Right lobe of liver (tissue), 6 donors: Measurements from ENCODE around the gene LCOR. TPM values are rescaled to one million over a fixed set of nuclear protein-coding genes. Genes with fewer than 3 reads are reported as not detected.

Source experiments
- ATAC-seq, 4 donors: fragments of 200-7000 bp; cut with Tn5 transposase; one replicate each; pipeline ENCODE4 v1.9.1; 2020; ENCODE audit warnings: mild to moderate bottlenecking in 4 of 4, moderate library complexity in 4 of 4
- DNase-seq, 3 donors: peaks; one replicate each; pipeline ENCODE4 v3.0.0-alpha.2; 2020
- H3K27ac ChIP-seq, 3 donors: fragments of 200-600 bp; one replicate each; pipeline ENCODE4 v1.8.0; 2022
- H3K27me3 ChIP-seq, 2 donors: fragments of 200-600 bp; one replicate each; pipeline ENCODE4 v1.8.0; 2022
- H3K36me3 ChIP-seq, 4 donors: fragments of 200-600 bp; sonication (generic) in 1 of 4; one replicate each; pipeline versions ENCODE4 v1.5.1 to v1.8.0; 2017 to 2022; ENCODE audit warnings: control low read depth in 1 of 4
- H3K4me1 ChIP-seq, 4 donors: fragments of 200-600 bp; sonication (generic) in 1 of 4; one replicate each; pipeline versions ENCODE4 v1.5.1 to v1.8.0; 2017 to 2022; ENCODE audit warnings: control low read depth in 1 of 4
- H3K4me3 ChIP-seq, 3 donors: fragments of 200-600 bp; one replicate each; pipeline ENCODE4 v1.8.0; 2022
- H3K9me3 ChIP-seq, 4 donors: fragments of 200-600 bp; sonication (generic) in 1 of 4; one replicate each; pipeline versions ENCODE4 v1.5.1 to v1.8.0; 2017 to 2022; ENCODE audit warnings: control low read depth in 1 of 4
- POLR2A ChIP-seq: fragments of 450-650 bp; IDR thresholded peaks from one replicate; pipeline ENCODE4 v1.6.1; 2017; ENCODE audit warnings: antibody characterized with exemption, mild to moderate bottlenecking
- WGBS: methylation state at CpG from one replicate; pipeline ENCODE4 v1.1.6; 2018; ENCODE audit warnings: low coverage, low lambda C conversion rate; ENCODE audit not compliant: insufficient coverage; ENCODE audit errors: missing lambda C conversion rate; 5-methylcytosine and 5-hydroxymethylcytosine counted together
- intact Hi-C, 2 donors: fragments of 100-400 bp; cut with DNase I; formaldehyde crosslinking; loops; one replicate each; pipeline versions ENCODE4 v1.11.2 to v1.14.1; 2022
- total RNA-seq, 6 experiments: library from RNA; depleted of rRNA in 2 of 6; stranded (reverse); fragments of >200 nt in 2 of 6; fragmentation: NEBNext Ultra II Directional in 3 of 6; extraction: Animal tissue kit (Norgen Biotek cat#: 25700) in 3 of 6; gene quantifications; one replicate each; pipeline versions ENCODE4 v1.1.0 to v1.2.4, GENCODE V29; 2016 to 2023
- TF ChIP-seq, protein P1 (sequence below), 4 donors: fragments of 200-600 bp in 3 of 4; fragments of 450-650 bp in 1 of 4; IDR thresholded peaks; one replicate each; pipeline versions ENCODE4 v1.5.1 to v1.8.0; 2016 to 2022; ENCODE audit warnings: antibody characterized with exemption in 4 of 4, mild to moderate bottlenecking in 2 of 4
- donor health status: DM: no; HTN: yes; CAD: no.
- donor health status: DM: no; HTN: no; CAD: no.
- donor health status: DM: no; HTN: no; CAD: no.
- donor health status: DM: no; HTN: yes; CAD: no.
- donor health status: DM: no; HTN: yes; CAD: no.

The LCOR gene
- total RNA-seq, 6 experiments from 2014 or later: 8.6 to 16.3 (median 12.9) TPM

DNA sequence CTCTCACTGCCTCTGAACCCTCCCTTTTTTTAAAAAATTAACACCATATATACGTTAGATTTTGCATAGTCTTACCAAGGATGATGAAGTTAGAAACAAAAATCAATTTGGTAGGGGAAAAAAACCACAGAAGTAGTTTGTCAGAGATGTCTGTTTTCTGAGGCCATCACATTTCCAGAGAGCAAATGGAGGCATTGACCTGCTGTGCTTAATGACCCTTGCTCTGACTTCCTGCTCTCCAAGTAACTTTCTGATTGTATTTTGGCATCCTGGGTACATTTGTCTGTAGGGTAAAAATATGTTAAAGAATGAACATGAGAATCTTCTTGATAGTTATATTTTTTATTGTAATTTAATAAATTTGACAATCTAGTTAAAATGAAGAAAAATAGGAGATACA is 140.2 kb downstream of the LCOR start:
- DNase-seq (no peak), ATAC-seq (no peak)
- H3K27ac ChIP-seq: no peak overlapping the region
- H3K4me1 ChIP-seq: peaks cover 0 to 29% (median 13%) of the 10 kb centered on the region in 4 donors
- 15% methylated on average over 1 of the region's 1 CpG for WGBS
- H3K27me3 ChIP-seq: no peaks in the 10 kb centered on the region
- H3K4me3 ChIP-seq: no peak overlapping the region
- TF ChIP-seq, protein P1, sequence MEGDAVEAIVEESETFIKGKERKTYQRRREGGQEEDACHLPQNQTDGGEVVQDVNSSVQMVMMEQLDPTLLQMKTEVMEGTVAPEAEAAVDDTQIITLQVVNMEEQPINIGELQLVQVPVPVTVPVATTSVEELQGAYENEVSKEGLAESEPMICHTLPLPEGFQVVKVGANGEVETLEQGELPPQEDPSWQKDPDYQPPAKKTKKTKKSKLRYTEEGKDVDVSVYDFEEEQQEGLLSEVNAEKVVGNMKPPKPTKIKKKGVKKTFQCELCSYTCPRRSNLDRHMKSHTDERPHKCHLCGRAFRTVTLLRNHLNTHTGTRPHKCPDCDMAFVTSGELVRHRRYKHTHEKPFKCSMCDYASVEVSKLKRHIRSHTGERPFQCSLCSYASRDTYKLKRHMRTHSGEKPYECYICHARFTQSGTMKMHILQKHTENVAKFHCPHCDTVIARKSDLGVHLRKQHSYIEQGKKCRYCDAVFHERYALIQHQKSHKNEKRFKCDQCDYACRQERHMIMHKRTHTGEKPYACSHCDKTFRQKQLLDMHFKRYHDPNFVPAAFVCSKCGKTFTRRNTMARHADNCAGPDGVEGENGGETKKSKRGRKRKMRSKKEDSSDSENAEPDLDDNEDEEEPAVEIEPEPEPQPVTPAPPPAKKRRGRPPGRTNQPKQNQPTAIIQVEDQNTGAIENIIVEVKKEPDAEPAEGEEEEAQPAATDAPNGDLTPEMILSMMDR (IDR thresholded peaks at IDR 0.05): no peak
- no peak for TF ChIP-seq POLR2A
- no peaks in the 10 kb centered on the region for H3K9me3 ChIP-seq
- no peaks in the 10 kb centered on the region for H3K36me3 ChIP-seq
- intact Hi-C loops: no loop called here

DNA sequence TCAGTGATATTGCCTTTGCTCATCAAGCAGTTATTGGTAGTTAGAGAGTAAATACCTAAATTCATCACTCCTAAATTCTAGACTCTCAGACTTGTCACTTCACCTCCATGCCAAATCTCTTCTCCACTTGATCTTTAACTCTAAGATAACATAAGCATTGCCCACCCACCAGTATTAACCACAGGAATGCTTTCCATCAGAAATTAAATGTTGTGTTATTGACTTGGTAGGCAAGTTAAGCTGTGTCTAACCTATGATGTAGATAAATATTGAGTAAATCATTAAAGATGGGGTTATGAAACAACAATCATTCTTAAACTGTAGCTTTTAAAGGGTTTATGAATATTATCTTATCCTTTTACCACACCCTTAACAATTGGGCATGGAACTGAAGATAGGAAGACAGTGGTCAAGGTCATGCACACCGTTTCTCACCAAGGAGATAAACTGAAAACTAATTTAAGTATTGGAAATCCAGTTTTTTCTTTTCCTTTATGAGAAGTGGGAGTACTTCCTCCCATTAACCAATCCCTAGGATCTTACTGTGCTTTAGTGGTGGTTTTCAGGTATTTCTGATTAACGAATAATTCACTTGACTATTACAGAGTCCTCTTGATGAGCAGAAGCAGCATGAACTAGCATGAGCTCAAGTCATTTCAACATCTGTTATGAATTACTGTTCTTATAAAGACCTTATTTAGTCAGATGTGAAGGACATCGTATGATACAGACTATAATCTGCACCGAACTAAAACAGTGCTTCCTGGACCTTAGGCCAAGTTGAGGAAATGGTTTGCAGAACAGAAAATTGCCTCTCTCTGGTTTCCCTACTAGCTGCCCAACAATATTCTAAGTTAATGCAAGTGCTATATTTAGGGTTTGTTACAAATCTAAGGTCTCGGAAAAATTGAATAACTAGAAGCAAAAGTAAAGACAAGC is 142.0 kb downstream of the LCOR start:
- TF ChIP-seq, protein P1 (IDR thresholded peaks at IDR 0.05): no peak
- no peak for TF ChIP-seq POLR2A
- DNase-seq (no peak), ATAC-seq (peak in 1 of 4 donors; percentile 26)
- intact Hi-C loops: no loop called here
- H3K9me3 ChIP-seq: no peaks in the 10 kb centered on the region
- H3K36me3 ChIP-seq: no peaks in the 10 kb centered on the region
- H3K27me3 ChIP-seq: no peaks in the 10 kb centered on the region
- H3K27ac ChIP-seq: no peak overlapping the region
- peaks cover 0 to 22% (median 9%) of the 10 kb centered on the region in 4 donors for H3K4me1 ChIP-seq
- no peak overlapping the region for H3K4me3 ChIP-seq
- 60% methylated on average over 5 of the region's 5 CpGs for WGBS

DNA sequence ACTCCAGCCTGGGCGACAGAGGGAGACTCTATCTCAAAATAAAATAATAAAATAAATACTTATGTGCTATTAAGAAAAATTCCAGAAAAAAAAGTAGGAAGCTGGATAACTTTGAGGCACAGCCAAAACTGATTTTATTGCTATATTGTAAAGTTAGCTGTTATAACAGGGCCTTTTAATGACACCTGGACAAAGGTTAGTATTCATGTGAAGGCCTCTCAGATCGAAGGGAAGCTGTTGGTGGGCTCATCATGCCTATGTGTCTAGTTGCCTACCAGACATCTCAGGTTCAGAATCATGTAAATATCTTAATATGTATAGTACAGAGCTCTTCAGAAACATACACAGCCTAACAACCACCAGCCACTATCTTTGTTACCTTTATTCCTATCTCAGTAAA is 143.0 kb downstream of the LCOR start:
- no peaks in the 10 kb centered on the region for H3K9me3 ChIP-seq
- ATAC-seq (no peak), DNase-seq (no peak)
- peaks cover 0 to 18% (median 8%) of the 10 kb centered on the region in 4 donors for H3K4me1 ChIP-seq
- no peak for TF ChIP-seq POLR2A
- TF ChIP-seq, protein P1 (IDR thresholded peaks at IDR 0.05): no peak
- intact Hi-C loops: no loop called here
- H3K4me3 ChIP-seq: no peak overlapping the region
- 94% methylated on average over 2 of the region's 2 CpGs for WGBS
- H3K36me3 ChIP-seq: no peaks in the 10 kb centered on the region
- no peaks in the 10 kb centered on the region for H3K27me3 ChIP-seq
- no peak overlapping the region for H3K27ac ChIP-seq

DNA sequence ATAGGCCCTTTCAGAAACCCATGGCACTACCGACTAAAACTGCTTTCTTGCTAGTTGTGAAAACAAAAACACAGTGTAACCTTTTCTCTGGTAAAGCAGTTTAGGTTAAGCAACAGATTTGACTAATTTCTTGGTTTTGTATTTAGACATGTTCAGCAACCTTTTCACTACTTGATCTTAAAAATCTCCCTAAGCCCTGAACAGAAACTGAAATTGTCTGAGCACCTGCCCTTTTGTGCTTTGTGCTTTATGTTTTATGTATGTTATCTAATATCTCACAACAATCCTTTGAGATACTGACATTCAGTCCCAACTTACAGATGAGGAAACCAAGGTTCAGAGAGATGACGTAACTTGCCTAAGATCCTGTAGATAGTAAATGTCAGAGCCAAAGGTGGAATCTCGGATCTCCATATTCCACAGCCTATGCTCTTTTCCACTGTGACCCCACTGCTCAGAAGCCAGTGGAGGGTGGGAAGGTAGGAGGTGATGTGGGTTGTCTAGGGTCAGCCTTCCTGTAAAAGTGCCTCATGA is 146.6 kb downstream of the LCOR start:
- no peak for TF ChIP-seq POLR2A
- TF ChIP-seq, protein P1 (IDR thresholded peaks at IDR 0.05): no peak
- Histone ChIP-seq H3K27ac (no peak overlapping the region), H3K9me3 (no peaks in the 10 kb centered on the region), H3K27me3 (no peaks in the 10 kb centered on the region), H3K4me3 (no peak overlapping the region), H3K4me1 (peaks cover 0 to under 1% (median 0%) of the 10 kb centered on the region in 4 donors), H3K36me3 (peaks cover 0 to 10% (median 4%) of the 10 kb centered on the region in 4 donors)
- ATAC-seq (no peak), DNase-seq (no peak)
- 89% methylated on average over 3 of the region's 3 CpGs for WGBS
- intact Hi-C loops: no loop called here
